Measurements from ENCODE around the gene RNF169.

DNA sequence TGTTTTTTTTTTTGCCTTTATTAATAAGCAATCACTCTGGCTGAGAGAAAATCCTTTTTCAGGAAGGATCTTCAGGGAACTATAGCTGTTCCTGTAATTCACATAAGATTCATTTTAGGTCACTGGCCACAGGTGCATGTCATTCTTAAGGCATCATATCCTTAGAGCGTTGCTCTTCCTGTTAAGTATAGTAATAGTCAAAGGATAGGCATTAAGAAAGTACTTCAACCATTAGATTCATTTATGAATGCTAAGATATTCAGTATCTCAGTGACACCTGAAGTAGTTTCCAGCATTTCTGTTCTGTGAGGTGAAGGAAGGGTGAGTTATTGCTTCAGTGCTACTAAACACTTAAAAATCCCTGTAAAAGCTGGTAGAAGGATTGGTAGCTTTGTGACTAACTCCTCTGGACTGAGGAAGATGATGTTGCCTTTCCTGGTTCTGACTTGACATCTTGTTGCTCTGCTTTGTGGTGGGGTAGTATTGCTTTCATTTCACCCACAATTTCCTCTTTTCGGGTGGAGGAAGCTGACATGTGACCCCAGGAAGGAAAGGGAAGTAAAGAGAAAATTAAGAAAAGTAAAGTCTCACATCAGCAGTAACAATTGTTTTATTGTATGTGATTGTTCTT is 34.7 kb downstream of the RNF169 start:
- TF ChIP-seq, protein P1, sequence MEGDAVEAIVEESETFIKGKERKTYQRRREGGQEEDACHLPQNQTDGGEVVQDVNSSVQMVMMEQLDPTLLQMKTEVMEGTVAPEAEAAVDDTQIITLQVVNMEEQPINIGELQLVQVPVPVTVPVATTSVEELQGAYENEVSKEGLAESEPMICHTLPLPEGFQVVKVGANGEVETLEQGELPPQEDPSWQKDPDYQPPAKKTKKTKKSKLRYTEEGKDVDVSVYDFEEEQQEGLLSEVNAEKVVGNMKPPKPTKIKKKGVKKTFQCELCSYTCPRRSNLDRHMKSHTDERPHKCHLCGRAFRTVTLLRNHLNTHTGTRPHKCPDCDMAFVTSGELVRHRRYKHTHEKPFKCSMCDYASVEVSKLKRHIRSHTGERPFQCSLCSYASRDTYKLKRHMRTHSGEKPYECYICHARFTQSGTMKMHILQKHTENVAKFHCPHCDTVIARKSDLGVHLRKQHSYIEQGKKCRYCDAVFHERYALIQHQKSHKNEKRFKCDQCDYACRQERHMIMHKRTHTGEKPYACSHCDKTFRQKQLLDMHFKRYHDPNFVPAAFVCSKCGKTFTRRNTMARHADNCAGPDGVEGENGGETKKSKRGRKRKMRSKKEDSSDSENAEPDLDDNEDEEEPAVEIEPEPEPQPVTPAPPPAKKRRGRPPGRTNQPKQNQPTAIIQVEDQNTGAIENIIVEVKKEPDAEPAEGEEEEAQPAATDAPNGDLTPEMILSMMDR (IDR thresholded peaks at IDR 0.05; ENCODE audit: low read length), result no peak
- no peak for TF ChIP-seq EZH2 (optimal IDR thresholded peaks at IDR 0.05; ENCODE audit: low read depth, low read length)
- no peak for TF ChIP-seq EZH2phosphoT487 (IDR thresholded peaks at IDR 0.05; ENCODE audit: low read length)

Measured in MM.1S (cell line).